Stomach (tissue), 9 donors: ENCODE data around the gene PKLR. TPM values are rescaled to one million over a fixed set of nuclear protein-coding genes. Genes with fewer than 3 reads are reported as not detected.

ENCODE experiments used
- DNase-seq, 2 donors: peaks; one replicate each; pipeline versions ENCODE4 v3.0.0 to v3.0.0-alpha.2; 2013 to 2019
- H3K27ac ChIP-seq, 5 donors: fragments of 200-600 bp in 4 of 5; sonication (generic) in 4 of 5; one replicate each; pipeline ENCODE4 v1.5.1; 2013 to 2019; ENCODE audit warnings: mild to moderate bottlenecking in 1 of 5, moderate library complexity in 1 of 5
- H3K27me3 ChIP-seq, 3 donors: fragments of 200-600 bp; sonication (generic); one replicate each; pipeline ENCODE4 v1.5.1; 2017 to 2019; ENCODE audit warnings: mixed run types in 1 of 3
- H3K36me3 ChIP-seq, 4 donors: fragments of 200-600 bp; sonication (generic); 1 replicate in 3 of 4; 2 replicates in 1 of 4; pipeline ENCODE4 v1.5.1; 2016 to 2019
- H3K4me1 ChIP-seq, 4 donors: fragments of 200-600 bp; sonication (generic); one replicate each; pipeline ENCODE4 v1.5.1; 2016 to 2019
- H3K4me3 ChIP-seq, 4 donors: fragments of 200-600 bp; sonication (generic) in 3 of 4; one replicate each; pipeline ENCODE4 v1.5.1; 2016 to 2019; ENCODE audit warnings: mild to moderate bottlenecking in 1 of 4
- H3K9me3 ChIP-seq, 4 donors: fragments of 200-600 bp; sonication (generic); one replicate each; pipeline ENCODE4 v1.5.1; 2016 to 2019
- EP300 ChIP-seq: sonication (generic); formaldehyde crosslinking; IDR thresholded peaks from one replicate; pipeline ENCODE4 v1.6.1; 2017; ENCODE audit warnings: antibody characterized with exemption
- POLR2A ChIP-seq, 4 donors: fragments of 450-650 bp; IDR thresholded peaks; one replicate each; pipeline ENCODE4 v1.6.1; 2016; ENCODE audit warnings: antibody characterized with exemption in 4 of 4, control low read depth in 2 of 4, mild to moderate bottlenecking in 1 of 4, moderate library complexity in 1 of 4
- POLR2AphosphoS5 ChIP-seq, 3 donors: sonication (generic); formaldehyde crosslinking; IDR thresholded peaks; one replicate each; pipeline ENCODE4 v1.6.1; 2016; ENCODE audit warnings: antibody characterized with exemption in 3 of 3
- WGBS, 5 donors: extraction: QIAGEN DNeasy Blood & Tissue Kit in 3 of 5; methylation state at CpG; one replicate each; pipeline versions ENCODE4 v1.1.5 to v1.1.7; 2013 to 2018; 5-methylcytosine and 5-hydroxymethylcytosine counted together
- intact Hi-C: fragments of 100-400 bp; cut with DNase I; formaldehyde crosslinking; loops from one replicate; pipeline ENCODE4 v1.15.1; 2023; ENCODE audit warnings: low total_unique reads
- polyA plus RNA-seq, 3 donors: library from polyadenylated mRNA; stranded (reverse); fragments of 200-250 nt; gene quantifications; one replicate each; pipeline ENCODE4 v1.2.3, GENCODE V29; 2013
- total RNA-seq, 5 donors: library from RNA; depleted of rRNA; stranded (reverse); fragments of >200 nt; gene quantifications; one replicate each; pipeline versions ENCODE4 v1.1.0 to v1.2.3, GENCODE V29; 2014 to 2016
- TF ChIP-seq, protein P1 (sequence below), 7 experiments: fragments of 450-650 bp in 4 of 7; fragments of 200-600 bp in 3 of 7; sonication (generic) in 3 of 7; IDR thresholded peaks; one replicate each; pipeline ENCODE4 v1.5.1; 2016 to 2019; ENCODE audit warnings: antibody characterized with exemption in 7 of 7, control low read depth in 2 of 7, mild to moderate bottlenecking in 1 of 7
- donor health status: healthy with polysubstance abuse.
- donor health status: Bipolar disorder and iron deficiency.
- donor health status: healthy.

Gene PKLR
- total and polyA plus RNA-seq, 8 donors, result 4.6 TPM; not detected in 7

DNA sequence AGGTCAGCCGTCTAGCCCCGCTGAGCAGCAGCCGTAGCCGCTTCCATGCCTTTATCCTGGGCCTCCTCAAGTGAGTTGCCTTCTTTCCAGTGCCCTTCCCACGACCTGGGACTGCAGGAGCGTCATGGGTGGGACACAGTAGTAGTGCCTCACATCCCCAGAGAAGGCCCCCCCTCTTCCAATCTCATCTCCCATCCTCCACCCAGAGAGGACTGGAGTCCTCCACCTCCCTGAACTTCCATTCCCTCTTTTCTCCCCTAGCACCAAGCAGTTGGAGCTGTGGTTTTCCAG lies 24.3 kb upstream of the PKLR start:
- Histone ChIP-seq H3K36me3 (peaks cover 16 to 45% (median 43%) of the 10 kb centered on the region in 4 donors), H3K27me3 (no peaks in the 10 kb centered on the region), H3K4me3 (peak overlapping the region; percentile 74 to 96 (median 78)), H3K4me1 (peaks cover 29 to 54% (median 45%) of the 10 kb centered on the region in 4 donors), H3K27ac (peak overlapping the region; percentile 80 to 99 (median 98)), H3K9me3 (no peaks in the 10 kb centered on the region)
- no peak for TF ChIP-seq POLR2AphosphoS5 (IDR thresholded peaks at IDR 0.05)
- TF ChIP-seq EP300, result no peak
- TF ChIP-seq, protein P1, sequence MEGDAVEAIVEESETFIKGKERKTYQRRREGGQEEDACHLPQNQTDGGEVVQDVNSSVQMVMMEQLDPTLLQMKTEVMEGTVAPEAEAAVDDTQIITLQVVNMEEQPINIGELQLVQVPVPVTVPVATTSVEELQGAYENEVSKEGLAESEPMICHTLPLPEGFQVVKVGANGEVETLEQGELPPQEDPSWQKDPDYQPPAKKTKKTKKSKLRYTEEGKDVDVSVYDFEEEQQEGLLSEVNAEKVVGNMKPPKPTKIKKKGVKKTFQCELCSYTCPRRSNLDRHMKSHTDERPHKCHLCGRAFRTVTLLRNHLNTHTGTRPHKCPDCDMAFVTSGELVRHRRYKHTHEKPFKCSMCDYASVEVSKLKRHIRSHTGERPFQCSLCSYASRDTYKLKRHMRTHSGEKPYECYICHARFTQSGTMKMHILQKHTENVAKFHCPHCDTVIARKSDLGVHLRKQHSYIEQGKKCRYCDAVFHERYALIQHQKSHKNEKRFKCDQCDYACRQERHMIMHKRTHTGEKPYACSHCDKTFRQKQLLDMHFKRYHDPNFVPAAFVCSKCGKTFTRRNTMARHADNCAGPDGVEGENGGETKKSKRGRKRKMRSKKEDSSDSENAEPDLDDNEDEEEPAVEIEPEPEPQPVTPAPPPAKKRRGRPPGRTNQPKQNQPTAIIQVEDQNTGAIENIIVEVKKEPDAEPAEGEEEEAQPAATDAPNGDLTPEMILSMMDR (IDR thresholded peaks at IDR 0.05), result no peak
- no peak for TF ChIP-seq POLR2A (IDR thresholded peaks at IDR 0.05)
- WGBS, 5 donors, result 29 to 63% (median 33%) methylated on average over 6 of the region's 6 CpGs
- no peak for DNase-seq
- intact Hi-C loops, result no loop called here

DNA sequence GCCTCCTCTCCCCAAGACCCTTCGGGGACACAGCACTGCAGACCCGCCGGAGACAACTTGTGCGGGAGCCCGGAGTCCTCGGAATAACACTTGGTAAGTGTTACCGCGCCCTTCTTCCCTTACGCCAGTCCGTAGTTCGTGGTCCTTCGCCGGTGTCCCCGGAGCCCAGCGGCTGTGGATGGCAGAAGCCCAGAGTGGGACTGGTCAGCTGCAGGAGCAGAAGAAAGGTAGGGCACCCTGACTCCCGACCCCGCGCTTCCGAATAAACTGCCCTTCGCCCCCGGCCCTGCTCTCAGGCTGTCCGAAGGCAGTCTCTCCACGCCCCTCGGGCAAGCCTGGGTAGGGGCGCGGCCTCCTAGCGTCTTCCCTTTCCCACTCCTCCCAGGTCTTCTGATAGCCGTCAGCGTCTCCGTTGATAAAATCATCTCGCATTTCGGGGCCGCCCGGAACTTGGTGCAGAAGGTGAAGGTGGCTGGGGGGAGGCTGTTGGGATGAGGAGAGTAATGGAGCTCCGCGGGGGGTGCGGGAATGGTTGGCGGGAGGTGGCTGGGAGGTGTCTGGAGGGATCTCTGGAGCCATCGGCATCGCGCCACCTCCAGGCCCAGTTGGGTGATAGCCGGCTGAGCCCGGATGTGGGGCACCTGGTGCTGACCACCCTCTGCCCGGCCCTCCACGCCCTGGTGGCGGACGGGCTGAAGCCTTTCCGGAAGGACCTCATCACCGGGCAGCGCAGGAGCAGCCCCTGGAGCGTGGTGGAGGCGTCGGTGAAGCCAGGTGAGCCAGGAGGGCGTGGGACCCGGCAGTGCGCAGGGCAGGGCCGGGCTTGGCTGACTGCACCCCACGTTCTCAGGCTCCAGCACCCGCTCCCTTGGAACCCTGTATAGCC lies 23.7 kb upstream of the PKLR start:
- Histone ChIP-seq H3K4me1 (peaks cover 34 to 60% (median 50%) of the 10 kb centered on the region in 4 donors), H3K27ac (peak overlapping the region; percentile 80 to 99 (median 98))
- 4 to 9% (median 7%) methylated on average over 38 to 59 of the region's 59 CpGs for WGBS, 5 donors

GRCh38 chr1:155324037-155324716 lies 22.9 kb upstream of the PKLR start:
- intact Hi-C loops, result no loop called here
- peak; percentile 49 to 96 (median 86) for TF ChIP-seq POLR2AphosphoS5 (IDR thresholded peaks at IDR 0.05)
- TF ChIP-seq EP300, result no peak
- TF ChIP-seq, protein P1 (IDR thresholded peaks at IDR 0.05), result no peak
- peak in 1 of 4 donors; percentile 57 for TF ChIP-seq POLR2A (IDR thresholded peaks at IDR 0.05)
- Histone ChIP-seq H3K36me3 (peaks cover 9 to 36% (median 32%) of the 10 kb centered on the region in 4 donors), H3K9me3 (no peaks in the 10 kb centered on the region), H3K4me3 (peak overlapping the region; percentile 74 to 96 (median 78)), H3K27ac (peak overlapping the region; percentile 80 to 99 (median 98)), H3K27me3 (no peaks in the 10 kb centered on the region), H3K4me1 (peaks cover 36 to 67% (median 52%) of the 10 kb centered on the region in 4 donors)
- DNase-seq, result peak; percentile 95 to 98
- WGBS, 5 donors, result 0 to 1% (median 0%) methylated on average over 31 to 44 of the region's 44 CpGs

More for the DNA sequence above, 23.7 kb upstream of the PKLR start:
- H3K4me3 ChIP-seq, result peak overlapping the region; percentile 74 to 96 (median 78)
- no peaks in the 10 kb centered on the region for H3K27me3 ChIP-seq
- DNase-seq, result peak; percentile 65 to 85
- intact Hi-C loops, result no loop called here
- H3K9me3 ChIP-seq, result no peaks in the 10 kb centered on the region
- no peak for TF ChIP-seq EP300
- no peak for TF ChIP-seq POLR2A (IDR thresholded peaks at IDR 0.05)
- no peak for TF ChIP-seq POLR2AphosphoS5 (IDR thresholded peaks at IDR 0.05)
- TF ChIP-seq, protein P1 (IDR thresholded peaks at IDR 0.05), result peak in 5 of 7 experiments; percentile 4 to 51 (median 38)
- peaks cover 10 to 39% (median 37%) of the 10 kb centered on the region in 4 donors for H3K36me3 ChIP-seq

DNA sequence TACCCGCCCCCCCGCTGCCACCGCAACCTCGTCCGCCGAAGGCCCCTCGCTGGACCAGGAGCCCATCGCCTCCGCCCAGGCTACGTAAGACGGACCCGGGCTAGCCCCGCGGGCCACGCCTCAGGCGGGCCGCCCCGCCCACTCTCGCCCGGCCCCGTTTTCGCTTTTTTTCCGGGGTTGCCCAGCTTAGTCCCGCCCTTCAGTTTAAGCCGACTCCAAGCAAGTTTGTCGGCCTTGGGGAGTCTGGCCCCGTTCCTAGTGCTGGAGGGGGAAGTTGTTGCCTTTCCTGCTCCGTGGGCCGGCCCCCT lies 22.4 kb upstream of the PKLR start:
- H3K9me3 ChIP-seq, result no peaks in the 10 kb centered on the region
- H3K36me3 ChIP-seq, result peaks cover 9 to 36% (median 31%) of the 10 kb centered on the region in 4 donors
- H3K27ac ChIP-seq, result peak overlapping the region; percentile 80 to 99 (median 98)
- DNase-seq, result peak; percentile 92 to 97
- intact Hi-C loops, result no loop called here
- H3K4me3 ChIP-seq, result peak overlapping the region; percentile 74 to 96 (median 78)
- WGBS, 5 donors, result 0 to 1% (median 0%) methylated on average over 10 to 29 of the region's 29 CpGs
- no peaks in the 10 kb centered on the region for H3K27me3 ChIP-seq
- TF ChIP-seq POLR2AphosphoS5 (IDR thresholded peaks at IDR 0.05), result peak in 2 of 3 donors; percentile 2 to 30
- TF ChIP-seq, protein P1 (IDR thresholded peaks at IDR 0.05), result no peak
- peaks cover 36 to 67% (median 51%) of the 10 kb centered on the region in 4 donors for H3K4me1 ChIP-seq
